Activated CD4-positive, alpha-beta T cell treated with anti-CD3 and anti-CD28 coated beads, Interleukin-2, amount 10 ng/mL, durations not matched to agents 24 days and 14 days (primary cell): Measurements from ENCODE around the gene IL36A. TPM values are rescaled to one million over a fixed set of nuclear protein-coding genes. Genes with fewer than 3 reads are reported as not detected.

ENCODE experiments used
- DNase-seq: peaks from one replicate; pipeline ENCODE4 v3.0.0; 2022
- H3K27ac Mint-ChIP-seq: one replicate; pipeline ENCODE4 v1.8.0; 2022; ENCODE audit warnings: mild to moderate bottlenecking, mixed read lengths
- H3K27me3 Mint-ChIP-seq: one replicate; pipeline ENCODE4 v1.8.0; 2022; ENCODE audit warnings: mixed read lengths
- H3K36me3 Mint-ChIP-seq: one replicate; pipeline ENCODE4 v1.8.0; 2022; ENCODE audit warnings: low read depth, mild to moderate bottlenecking, mixed read lengths
- H3K4me1 Mint-ChIP-seq: one replicate; pipeline ENCODE4 v1.8.0; 2021; ENCODE audit warnings: mixed read lengths
- H3K4me3 Mint-ChIP-seq: one replicate; pipeline ENCODE4 v1.8.0; 2022; ENCODE audit warnings: mild to moderate bottlenecking, moderate library complexity, mixed read lengths
- H3K9me3 Mint-ChIP-seq: one replicate; pipeline ENCODE4 v1.8.0; 2021; ENCODE audit warnings: mixed read lengths
- intact Hi-C: fragments of 100-400 bp; cut with micrococcal nuclease; formaldehyde crosslinking; loops from one replicate; pipeline ENCODE4 v1.15.1; 2023
- total RNA-seq: library from RNA; stranded (reverse); gene quantifications from 2 replicates; pipeline ENCODE4 v1.2.3, GENCODE V29; 2022

Gene IL36A
- total RNA-seq, 1 donor from 2014 or later = 0.23 TPM

GRCh38 chr2:113014067-113014466 lies 8.8 kb downstream of the IL36A start:
- H3K4me1 Mint-ChIP-seq = peaks cover 10% of the 10 kb centered on the region
- no peak overlapping the region for H3K27ac Mint-ChIP-seq
- peaks cover 31% of the 10 kb centered on the region for H3K27me3 Mint-ChIP-seq
- DNase-seq = no peak
- no peak overlapping the region for H3K4me3 Mint-ChIP-seq
- intact Hi-C loops = no loop called here
- H3K9me3 Mint-ChIP-seq = peaks cover 30% of the 10 kb centered on the region
- no peaks in the 10 kb centered on the region for H3K36me3 Mint-ChIP-seq

GRCh38 chr2:113015042-113015441 lies 9.8 kb downstream of the IL36A start:
- no peak for DNase-seq
- peaks cover 31% of the 10 kb centered on the region for H3K27me3 Mint-ChIP-seq
- no peak overlapping the region for H3K27ac Mint-ChIP-seq
- H3K4me1 Mint-ChIP-seq = peaks cover 8% of the 10 kb centered on the region
- H3K4me3 Mint-ChIP-seq = no peak overlapping the region
- H3K36me3 Mint-ChIP-seq = no peaks in the 10 kb centered on the region
- H3K9me3 Mint-ChIP-seq = peaks cover 35% of the 10 kb centered on the region
- intact Hi-C loops = no loop called here

GRCh38 chr2:113015655-113016054 lies 10.4 kb downstream of the IL36A start:
- peaks cover 35% of the 10 kb centered on the region for H3K9me3 Mint-ChIP-seq
- peaks cover 29% of the 10 kb centered on the region for H3K27me3 Mint-ChIP-seq
- intact Hi-C loops = no loop called here
- no peak overlapping the region for H3K27ac Mint-ChIP-seq
- no peak for DNase-seq
- H3K36me3 Mint-ChIP-seq = no peaks in the 10 kb centered on the region
- peaks cover 7% of the 10 kb centered on the region for H3K4me1 Mint-ChIP-seq
- H3K4me3 Mint-ChIP-seq = no peak overlapping the region

- H3K4me3 Mint-ChIP-seq = no peak overlapping the region
- H3K27ac Mint-ChIP-seq = no peak overlapping the region
- intact Hi-C loops = no loop called here
- peaks cover 23% of the 10 kb centered on the region for H3K9me3 Mint-ChIP-seq
- peaks cover 5% of the 10 kb centered on the region for H3K4me1 Mint-ChIP-seq
- H3K27me3 Mint-ChIP-seq = peaks cover 32% of the 10 kb centered on the region
- H3K36me3 Mint-ChIP-seq = no peaks in the 10 kb centered on the region
- DNase-seq = no peak
Measured at GRCh38 chr2:113018509-113018908, 13.2 kb downstream of the IL36A start.

GRCh38 chr2:113021312-113021711 lies 16.1 kb downstream of the IL36A start:
- H3K9me3 Mint-ChIP-seq = peaks cover 27% of the 10 kb centered on the region
- no peaks in the 10 kb centered on the region for H3K36me3 Mint-ChIP-seq
- H3K27ac Mint-ChIP-seq = no peak overlapping the region
- H3K4me3 Mint-ChIP-seq = no peak overlapping the region
- no peaks in the 10 kb centered on the region for H3K4me1 Mint-ChIP-seq
- DNase-seq = no peak
- peaks cover 50% of the 10 kb centered on the region for H3K27me3 Mint-ChIP-seq
- intact Hi-C loops = no loop called here

- Mint-ChIP-seq H3K9me3 (peaks cover 6% of the 10 kb centered on the region), H3K4me1 (no peaks in the 10 kb centered on the region), H3K36me3 (no peaks in the 10 kb centered on the region), H3K27ac (no peak overlapping the region), H3K27me3 (peaks cover 54% of the 10 kb centered on the region), H3K4me3 (no peak overlapping the region)
- intact Hi-C loops = no loop called here
- no peak for DNase-seq
Measured at GRCh38 chr2:113024764-113025163, 19.5 kb downstream of the IL36A start.

GRCh38 chr2:113025737-113026136 lies 20.5 kb downstream of the IL36A start:
- Mint-ChIP-seq H3K4me3 (no peak overlapping the region), H3K9me3 (peaks cover 6% of the 10 kb centered on the region), H3K27ac (no peak overlapping the region), H3K36me3 (no peaks in the 10 kb centered on the region), H3K4me1 (no peaks in the 10 kb centered on the region), H3K27me3 (peaks cover 59% of the 10 kb centered on the region)
- intact Hi-C loops = no loop called here
- no peak for DNase-seq

GRCh38 chr2:113027691-113028090 lies 22.4 kb downstream of the IL36A start:
- Mint-ChIP-seq H3K9me3 (peaks cover 6% of the 10 kb centered on the region), H3K27ac (no peak overlapping the region), H3K36me3 (no peaks in the 10 kb centered on the region), H3K27me3 (peaks cover 54% of the 10 kb centered on the region), H3K4me3 (no peak overlapping the region), H3K4me1 (no peaks in the 10 kb centered on the region)
- intact Hi-C loops = no loop called here
- no peak for DNase-seq

GRCh38 chr2:113028112-113028511 lies 22.9 kb downstream of the IL36A start:
- H3K9me3 Mint-ChIP-seq = peaks cover 6% of the 10 kb centered on the region
- H3K4me1 Mint-ChIP-seq = no peaks in the 10 kb centered on the region
- H3K4me3 Mint-ChIP-seq = no peak overlapping the region
- H3K36me3 Mint-ChIP-seq = no peaks in the 10 kb centered on the region
- intact Hi-C loops = no loop called here
- H3K27me3 Mint-ChIP-seq = peaks cover 53% of the 10 kb centered on the region
- no peak overlapping the region for H3K27ac Mint-ChIP-seq
- DNase-seq = no peak

- Mint-ChIP-seq H3K4me1 (no peaks in the 10 kb centered on the region), H3K27me3 (peaks cover 28% of the 10 kb centered on the region), H3K36me3 (no peaks in the 10 kb centered on the region), H3K9me3 (no peaks in the 10 kb centered on the region), H3K27ac (no peak overlapping the region), H3K4me3 (no peak overlapping the region)
- DNase-seq = no peak
- intact Hi-C loops = no loop called here
Measured at GRCh38 chr2:113032737-113033136, 27.5 kb downstream of the IL36A start.

GRCh38 chr2:113034016-113034415 lies 28.8 kb downstream of the IL36A start:
- H3K36me3 Mint-ChIP-seq = no peaks in the 10 kb centered on the region
- no peak overlapping the region for H3K27ac Mint-ChIP-seq
- no peaks in the 10 kb centered on the region for H3K9me3 Mint-ChIP-seq
- H3K27me3 Mint-ChIP-seq = peaks cover 21% of the 10 kb centered on the region
- DNase-seq = no peak
- no peaks in the 10 kb centered on the region for H3K4me1 Mint-ChIP-seq
- intact Hi-C loops = no loop called here
- H3K4me3 Mint-ChIP-seq = no peak overlapping the region

GRCh38 chr2:113036763-113037162 lies 31.5 kb downstream of the IL36A start:
- no peak for DNase-seq
- intact Hi-C loops = no loop called here
- H3K9me3 Mint-ChIP-seq = no peaks in the 10 kb centered on the region
- H3K36me3 Mint-ChIP-seq = no peaks in the 10 kb centered on the region
- H3K4me1 Mint-ChIP-seq = no peaks in the 10 kb centered on the region
- H3K27me3 Mint-ChIP-seq = peaks cover 20% of the 10 kb centered on the region
- H3K27ac Mint-ChIP-seq = no peak overlapping the region
- no peak overlapping the region for H3K4me3 Mint-ChIP-seq

GRCh38 chr2:113038291-113038690 lies 33.0 kb downstream of the IL36A start:
- no peak for DNase-seq
- Mint-ChIP-seq H3K4me3 (no peak overlapping the region), H3K9me3 (no peaks in the 10 kb centered on the region), H3K4me1 (no peaks in the 10 kb centered on the region), H3K27ac (no peak overlapping the region), H3K36me3 (no peaks in the 10 kb centered on the region), H3K27me3 (peaks cover 27% of the 10 kb centered on the region)
- intact Hi-C loops = no loop called here

GRCh38 chr2:113039158-113039557 lies 33.9 kb downstream of the IL36A start:
- Mint-ChIP-seq H3K36me3 (no peaks in the 10 kb centered on the region), H3K4me1 (no peaks in the 10 kb centered on the region), H3K4me3 (no peak overlapping the region), H3K27me3 (peaks cover 29% of the 10 kb centered on the region), H3K9me3 (no peaks in the 10 kb centered on the region), H3K27ac (no peak overlapping the region)
- intact Hi-C loops = no loop called here
- DNase-seq = no peak

- intact Hi-C loops = no loop called here
- peaks cover 28% of the 10 kb centered on the region for H3K27me3 Mint-ChIP-seq
- H3K27ac Mint-ChIP-seq = no peak overlapping the region
- no peak for DNase-seq
- H3K9me3 Mint-ChIP-seq = no peaks in the 10 kb centered on the region
- no peak overlapping the region for H3K4me3 Mint-ChIP-seq
- no peaks in the 10 kb centered on the region for H3K36me3 Mint-ChIP-seq
- H3K4me1 Mint-ChIP-seq = no peaks in the 10 kb centered on the region
Measured at GRCh38 chr2:113039719-113040118, 34.5 kb downstream of the IL36A start.
